ENCODE results near the gene KCNK2.

DNA sequence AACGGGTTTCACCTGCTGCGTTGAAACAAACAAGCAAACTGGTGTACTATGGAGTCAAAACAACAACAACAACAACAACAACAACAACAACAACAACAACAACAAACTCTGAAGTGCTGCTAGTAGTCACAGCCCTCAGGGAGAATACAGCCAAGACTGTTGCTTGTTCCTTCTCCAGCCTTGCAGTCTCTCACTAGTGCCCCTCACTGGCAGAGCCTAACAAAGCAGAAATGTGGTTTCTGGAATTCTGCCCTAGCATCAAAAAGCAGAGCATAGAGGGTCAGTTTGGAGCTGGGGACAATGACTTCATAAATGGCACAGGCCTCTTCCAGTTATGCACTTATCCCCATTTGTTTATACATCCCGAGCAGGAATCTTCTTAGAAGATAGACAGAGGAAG lies 187.4 kb downstream of the KCNK2 start:
- TF ChIP-seq EZH2 (IDR thresholded peaks at IDR 0.05; ENCODE audit: insufficient read depth, poor library complexity, severe bottlenecking) (no peak), EZH2phosphoT487 (IDR thresholded peaks at IDR 0.05; ENCODE audit: insufficient read depth, low read depth) (no peak)

Measured in GM23248 (cell line).